Caco-2 (cell line): ENCODE measurements around the gene DDX50. TPM values are rescaled to one million over a fixed set of nuclear protein-coding genes. Genes with fewer than 3 reads are reported as not detected.
"Not testable (repeated sequence)": the region's sequence is repeated elsewhere in the genome, so short reads cannot be mapped to it uniquely, and the experiment has no call there.

Experiments
- BruUV-seq: library from RNA; stranded (reverse); fragments of 400-500 nt; replicated peaks from 2 replicates; lab custom pipeline; 2021; lab: Mats Ljungman, UMichigan
- CTCF ChIA-PET: fragments of 300-600 bp; sonication (Branson Sonifier 250); formaldehyde crosslinking; loops from one replicate; lab custom pipeline; 2022; ENCODE audit warnings: antibody characterized with exemption; lab: Charles Lee
- POLR2A ChIA-PET: fragments of 300-600 bp; sonication (Branson Sonifier 250); formaldehyde crosslinking; loops from one replicate; lab custom pipeline; 2022; ENCODE audit warnings: antibody characterized with exemption; lab: Charles Lee
- DNase-seq, 2 experiments: peaks; one replicate each; pipeline versions ENCODE4 v3.0.0 to v3.0.0-alpha.2; 2020 to 2022
- H3K27me3 ChIP-seq: replicated peaks from 2 replicates; pipeline ENCODE4 v1.6.0; 2011; ENCODE audit warnings: low read length; ENCODE audit not compliant: control insufficient read depth, insufficient read depth
- H3K36me3 ChIP-seq: 2 replicates; pipeline ENCODE4 v1.5.1; 2011; ENCODE audit warnings: low read length; ENCODE audit not compliant: control insufficient read depth, insufficient read depth
- H3K4me1 ChIP-seq: fragments of 250-450 bp; sonication (Bioruptor Pico); 2 replicates; pipeline ENCODE4 v1.5.1; 2020; ENCODE audit warnings: mild to moderate bottlenecking
- H3K4me3 ChIP-seq: 2 replicates; pipeline ENCODE4 v1.5.1; 2011; ENCODE audit warnings: low read depth, mild to moderate bottlenecking, control low read depth, low read length
- H3K9me3 ChIP-seq: fragments of 250-450 bp; sonication (Bioruptor Pico); 2 replicates; pipeline ENCODE4 v1.5.1; 2020; ENCODE audit warnings: mild to moderate bottlenecking, moderate library complexity
- H3K27ac Mint-ChIP-seq: one replicate; pipeline ENCODE4 v1.8.0; 2022; ENCODE audit warnings: mixed read lengths; ENCODE audit not compliant: unreplicated experiment
- H3K27me3 Mint-ChIP-seq: one replicate; pipeline ENCODE4 v1.8.0; 2022; ENCODE audit warnings: mixed read lengths; ENCODE audit not compliant: insufficient read depth, unreplicated experiment
- H3K36me3 Mint-ChIP-seq: one replicate; pipeline ENCODE4 v1.8.0; 2022; ENCODE audit warnings: mild to moderate bottlenecking, mixed read lengths; ENCODE audit not compliant: insufficient read depth, unreplicated experiment
- H3K4me1 Mint-ChIP-seq: one replicate; pipeline ENCODE4 v1.8.0; 2022; ENCODE audit warnings: low read depth, mixed read lengths; ENCODE audit not compliant: unreplicated experiment
- H3K4me3 Mint-ChIP-seq: one replicate; pipeline ENCODE4 v1.8.0; 2022; ENCODE audit warnings: mild to moderate bottlenecking, moderate library complexity, mixed read lengths; ENCODE audit not compliant: unreplicated experiment
- H3K9me3 Mint-ChIP-seq: one replicate; pipeline ENCODE4 v1.8.0; 2022; ENCODE audit warnings: mixed read lengths; ENCODE audit not compliant: unreplicated experiment
- CTCF ChIP-seq, 2 experiments: fragments of 200-600 bp in 1 of 2; IDR thresholded peaks; 1 replicate in 1 of 2; 2 replicates in 1 of 2; pipeline versions ENCODE4 v1.5.1 to v1.8.0; 2011 to 2022; ENCODE audit warnings: antibody characterized with exemption in 1 of 2, control low read depth in 1 of 2, inconsistent platforms in 1 of 2, low read depth in 1 of 2, low read length in 1 of 2, mild to moderate bottlenecking in 1 of 2, moderate library complexity in 1 of 2; ENCODE audit not compliant: insufficient read depth in 1 of 2, severe bottlenecking in 1 of 2, unreplicated experiment in 1 of 2
- intact Hi-C: fragments of 100-400 bp; cut with micrococcal nuclease; formaldehyde crosslinking; loops from one replicate; pipeline ENCODE4 v1.10.0; 2022; ENCODE audit not compliant: unreplicated experiment
- total RNA-seq: library from RNA; stranded (reverse); gene quantifications from 2 replicates; pipeline ENCODE4 v1.2.3, GENCODE V29; 2022

The DDX50 gene
- total RNA-seq, 1 experiment from 2014 or later: 76.7 TPM

- Histone ChIP-seq H3K36me3 (peaks cover 4% of the 10 kb centered on the region), H3K4me1 (no peaks in the 10 kb centered on the region), H3K4me3 (no peak overlapping the region), H3K27me3 (no peaks in the 10 kb centered on the region), H3K9me3 (no peaks in the 10 kb centered on the region)
- H3K27me3 Mint-ChIP-seq: no peaks in the 10 kb centered on the region
- no peak overlapping the region for H3K27ac Mint-ChIP-seq
- no peak for TF ChIP-seq CTCF (IDR thresholded peaks at IDR 0.05; ENCODE audit: insufficient read depth in 1 of 2, low read depth in 1 of 2, low read length in 1 of 2, severe bottlenecking in 1 of 2, unreplicated experiment in 1 of 2)
- DNase-seq: no peak
- H3K4me3 Mint-ChIP-seq: no peak overlapping the region
- no peaks in the 10 kb centered on the region for H3K9me3 Mint-ChIP-seq
- BruUV-seq: no TSS peak
- peaks cover 76% of the 10 kb centered on the region for H3K36me3 Mint-ChIP-seq
- ChIA-PET CTCF (no interaction called here), POLR2A (no interaction called here)
- H3K4me1 Mint-ChIP-seq: no peaks in the 10 kb centered on the region
- intact Hi-C loops: no loop called here
Observed at GRCh38 chr10:68934994-68935393, 33.9 kb downstream of the DDX50 start.

GRCh38 chr10:68938117-68938516 lies 37.0 kb downstream of the DDX50 start:
- Mint-ChIP-seq H3K9me3 (no peaks in the 10 kb centered on the region), H3K27me3 (no peaks in the 10 kb centered on the region), H3K27ac (no peak overlapping the region), H3K4me3 (no peak overlapping the region), H3K4me1 (no peaks in the 10 kb centered on the region), H3K36me3 (peaks cover 60% of the 10 kb centered on the region)
- H3K36me3 ChIP-seq: peaks cover 4% of the 10 kb centered on the region
- no peaks in the 10 kb centered on the region for H3K4me1 ChIP-seq
- ChIA-PET POLR2A (interaction anchor here (0.8 kb wide), 1 partner anchor 18 kb away, joined by 4 read pairs; the partner anchor contains the start of gene DDX21), CTCF (no interaction called here)
- H3K4me3 ChIP-seq: no peak overlapping the region
- intact Hi-C loops: no loop called here
- H3K9me3 ChIP-seq: no peaks in the 10 kb centered on the region
- TF ChIP-seq CTCF (IDR thresholded peaks at IDR 0.05; ENCODE audit: insufficient read depth in 1 of 2, low read depth in 1 of 2, low read length in 1 of 2, severe bottlenecking in 1 of 2, unreplicated experiment in 1 of 2): no peak
- no TSS peak for BruUV-seq
- H3K27me3 ChIP-seq: no peaks in the 10 kb centered on the region
- DNase-seq: no peak

- Mint-ChIP-seq H3K36me3 (peaks cover 58% of the 10 kb centered on the region), H3K9me3 (no peaks in the 10 kb centered on the region), H3K27me3 (no peaks in the 10 kb centered on the region), H3K4me3 (no peak overlapping the region), H3K4me1 (no peaks in the 10 kb centered on the region), H3K27ac (no peak overlapping the region)
- ChIA-PET POLR2A (no interaction called here), CTCF (interaction anchor here (0.6 kb wide), 2 partner anchors 45 to 356 kb away, joined by 3 read pairs; no protein-coding TSS in a partner anchor)
- BruUV-seq: no TSS peak
- H3K36me3 ChIP-seq: peaks cover 4% of the 10 kb centered on the region
- H3K27me3 ChIP-seq: no peaks in the 10 kb centered on the region
- no peak for TF ChIP-seq CTCF (IDR thresholded peaks at IDR 0.05; ENCODE audit: insufficient read depth in 1 of 2, low read depth in 1 of 2, low read length in 1 of 2, severe bottlenecking in 1 of 2, unreplicated experiment in 1 of 2)
- H3K4me1 ChIP-seq: no peaks in the 10 kb centered on the region
- no peak overlapping the region for H3K4me3 ChIP-seq
- intact Hi-C loops: no loop called here
- no peaks in the 10 kb centered on the region for H3K9me3 ChIP-seq
- no peak for DNase-seq
Observed at GRCh38 chr10:68938884-68939283, 37.8 kb downstream of the DDX50 start.

- H3K9me3 ChIP-seq, intact Hi-C loops, H3K27ac Mint-ChIP-seq, H3K4me3 Mint-ChIP-seq, BruUV-seq, DNase-seq, H3K27me3 ChIP-seq, H3K4me1 ChIP-seq, CTCF ChIA-PET, H3K36me3 ChIP-seq, H3K4me1 Mint-ChIP-seq, H3K27me3 Mint-ChIP-seq, POLR2A ChIA-PET, H3K9me3 Mint-ChIP-seq, H3K4me3 ChIP-seq: not testable (repeated sequence)
- H3K36me3 Mint-ChIP-seq: peaks cover 60% of the 10 kb centered on the region
Observed at GRCh38 chr10:68940917-68941316, 39.8 kb downstream of the DDX50 start.
